ENCODE results near the gene ZFPM1.

ZFPM1 gene

DNA sequence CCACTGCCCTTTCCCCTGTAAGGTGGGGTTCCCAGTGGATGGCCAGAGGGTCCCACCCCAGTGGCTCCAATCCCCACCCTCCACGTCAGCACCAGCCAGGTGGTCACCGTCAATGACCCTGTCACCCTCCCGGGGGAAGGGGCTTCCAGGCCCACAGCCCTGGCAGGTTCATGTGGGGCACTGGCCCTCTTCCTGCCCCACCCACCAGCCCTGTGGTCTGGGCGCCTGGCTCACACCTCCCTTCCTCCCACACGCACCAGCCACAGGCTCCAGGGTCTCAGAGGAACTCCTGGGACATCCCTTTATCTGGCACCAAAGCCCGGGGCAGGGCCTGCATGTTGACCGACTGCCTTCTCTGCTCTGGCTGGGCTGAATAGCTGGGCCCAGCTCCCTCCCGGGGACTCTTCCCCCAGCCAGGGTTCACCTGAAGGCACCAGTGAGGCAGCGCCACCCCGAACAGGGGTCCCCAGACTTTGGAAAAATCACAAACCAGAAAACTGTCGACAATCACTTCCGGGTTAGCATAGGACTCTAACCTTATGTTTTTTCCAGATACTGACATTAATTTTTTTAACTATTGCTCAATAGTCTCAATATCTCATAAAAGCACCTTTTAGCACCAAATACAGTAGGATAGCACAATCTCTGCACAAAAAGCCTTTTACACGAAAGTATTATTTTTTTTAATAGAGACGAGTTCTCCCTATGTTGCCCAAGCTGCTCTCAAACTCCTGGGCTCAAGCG, 95.2 kb downstream of the ZFPM1 start:
- no peak for DNase-seq

DNA sequence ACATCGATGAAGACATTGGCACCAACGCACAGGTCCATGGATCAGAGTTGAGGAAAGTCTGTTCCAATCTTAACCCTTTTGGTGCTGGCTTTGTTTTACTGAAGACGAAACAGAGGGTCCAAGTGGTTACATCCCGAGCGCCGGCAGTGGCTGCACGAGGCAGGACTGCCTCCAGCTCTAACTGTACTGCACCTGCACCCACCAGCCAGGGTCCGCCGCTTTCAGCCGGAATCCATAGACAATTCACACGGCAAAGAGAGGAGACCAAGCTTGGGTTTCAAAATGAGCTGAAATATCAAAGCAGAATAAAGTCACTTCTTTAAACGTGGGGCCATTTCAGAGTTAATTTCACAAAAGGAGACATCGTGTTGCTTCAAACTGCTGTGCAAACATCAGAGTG, 95.9 kb downstream of the ZFPM1 start:
- DNase-seq: peak in 1 of 3 experiments; percentile 5

DNA sequence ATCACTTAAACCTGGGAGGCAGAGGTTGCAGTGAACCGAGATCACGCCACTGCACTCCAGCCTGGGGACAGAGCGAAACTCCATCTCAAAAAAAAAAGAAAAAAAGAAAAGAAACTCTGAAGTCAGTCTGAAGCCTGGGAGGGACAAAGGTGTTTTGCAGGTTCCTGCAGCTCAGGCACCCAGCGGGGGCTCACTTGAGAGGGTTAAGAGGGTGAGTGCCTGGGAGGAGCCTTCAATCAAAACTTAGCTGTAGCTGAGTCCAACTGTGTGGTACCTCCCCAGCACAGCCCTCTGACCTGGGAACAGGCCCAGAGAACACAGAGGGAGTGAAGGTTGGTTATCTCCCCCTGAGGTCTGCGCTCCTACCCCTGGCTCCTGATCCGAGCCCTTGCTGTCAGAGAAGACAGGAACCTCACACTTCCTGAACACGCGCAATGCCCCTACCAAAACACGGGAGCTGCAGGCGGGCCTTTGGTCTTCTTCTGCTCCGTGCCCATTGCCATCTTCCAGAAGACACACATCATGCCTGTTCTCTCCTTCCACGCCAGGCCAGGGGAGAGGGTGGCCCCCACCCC, 96.7 kb downstream of the ZFPM1 start:
- DNase-seq: peak in 1 of 3 experiments; percentile 45

DNA sequence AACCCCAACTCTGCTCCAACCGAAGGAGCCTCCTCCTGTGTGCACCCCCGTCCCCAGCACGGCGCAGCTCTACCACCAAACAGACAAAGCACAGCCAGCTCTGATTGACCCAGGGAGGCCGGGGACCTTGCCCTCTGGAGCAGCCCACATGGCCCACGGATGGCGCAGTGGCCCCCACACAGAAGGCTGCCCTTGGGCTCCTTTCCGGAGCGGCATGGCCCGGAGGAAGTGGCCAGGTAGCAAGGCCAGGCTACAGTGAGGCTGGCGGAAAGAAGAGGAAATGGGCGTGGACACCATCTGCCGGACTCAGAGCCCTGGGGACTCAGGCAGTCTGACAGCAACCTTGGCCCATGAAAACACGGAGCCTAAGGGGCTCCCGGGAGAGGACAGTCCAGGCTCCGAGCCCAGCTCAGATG, 97.2 kb downstream of the ZFPM1 start:
- no peak for DNase-seq

DNA sequence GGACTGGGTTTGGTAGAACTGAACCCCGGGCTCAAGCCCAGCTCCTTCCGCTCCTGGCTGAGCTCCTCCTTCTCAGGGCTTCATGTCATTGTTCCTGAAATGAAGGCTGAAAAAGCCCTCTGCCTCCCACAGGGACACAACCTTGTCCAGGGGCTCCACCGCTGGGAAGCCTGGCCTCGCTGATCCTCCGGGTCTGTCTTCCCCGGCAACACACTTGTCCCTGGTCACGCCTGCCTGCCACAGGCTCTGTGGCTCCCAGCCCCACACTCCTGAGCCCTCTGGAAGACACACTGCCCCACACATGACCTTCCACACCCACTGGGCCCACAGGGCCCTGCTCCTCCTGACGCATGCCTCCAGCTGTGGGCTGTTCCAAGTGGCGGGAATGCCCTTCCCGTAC, 99.1 kb downstream of the ZFPM1 start:
- DNase-seq: no peak

DNA sequence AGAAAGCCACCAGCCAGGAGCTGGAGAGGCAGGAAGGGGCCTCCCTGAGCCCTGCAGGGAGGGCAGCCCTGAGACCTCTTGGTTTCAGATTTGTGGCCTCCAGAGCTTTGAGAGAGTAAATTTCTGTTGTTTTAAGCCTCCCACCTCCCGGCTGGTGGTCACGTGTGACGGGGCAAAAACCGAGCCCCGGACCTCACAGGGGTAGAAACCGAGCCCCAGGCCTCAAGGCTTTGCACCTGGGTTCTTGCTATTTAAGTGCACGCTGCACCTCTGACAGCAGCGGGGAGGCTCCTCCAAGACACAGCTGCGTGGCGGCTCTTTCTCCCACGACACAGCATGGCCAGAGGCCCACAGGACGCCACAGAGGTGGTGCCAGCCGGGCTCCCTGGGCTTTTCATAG, 99.7 kb downstream of the ZFPM1 start:
- DNase-seq: no peak

DNA sequence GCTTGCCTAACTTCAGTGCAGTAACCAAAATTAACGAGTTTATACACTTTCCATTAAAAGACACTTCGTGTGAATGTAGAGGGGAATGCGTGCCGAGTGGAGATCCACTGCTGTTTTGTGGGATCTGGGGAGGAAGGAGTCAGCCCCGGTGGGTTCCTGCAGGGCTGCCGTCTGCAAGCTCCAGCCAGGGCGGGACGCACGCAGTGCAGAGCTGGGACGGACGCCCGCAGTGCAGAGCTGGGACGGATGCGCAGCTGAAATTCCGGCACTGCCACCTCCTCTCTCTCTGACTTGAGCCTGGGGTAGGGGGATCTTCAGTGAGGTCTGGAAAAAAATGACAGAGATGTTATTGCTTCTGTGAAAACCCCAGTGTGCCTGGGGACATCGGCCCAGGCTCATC, 100.7 kb downstream of the ZFPM1 start:
- DNase-seq: no peak

DNA sequence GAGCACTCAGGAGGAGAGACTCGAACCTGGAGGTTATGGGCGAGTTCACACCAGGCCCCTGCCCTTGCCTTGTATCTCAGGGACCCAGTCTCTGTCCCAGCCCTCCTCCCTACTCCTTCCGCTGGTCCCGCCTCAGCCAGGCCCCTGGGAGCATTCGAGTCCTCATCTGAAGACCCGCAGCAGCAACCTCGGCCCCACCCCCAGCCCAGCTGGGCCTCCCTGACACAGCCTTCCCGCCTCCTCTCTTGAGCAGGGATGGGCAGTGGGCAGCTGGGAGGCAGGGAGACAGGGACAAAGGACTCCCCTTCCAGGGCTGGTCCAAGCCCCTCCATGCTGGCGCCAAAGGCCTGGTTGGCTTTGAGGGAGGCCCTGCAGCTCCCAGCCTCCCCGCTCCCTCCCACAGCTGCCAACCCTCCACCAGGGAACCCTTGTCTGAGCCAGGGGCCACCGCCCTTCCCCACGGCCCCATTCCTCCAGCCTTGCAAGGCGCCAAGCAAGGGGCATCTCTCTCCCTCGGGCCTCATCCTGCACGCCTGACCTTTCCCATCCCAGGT, 101.7 kb downstream of the ZFPM1 start:
- no peak for DNase-seq

DNA sequence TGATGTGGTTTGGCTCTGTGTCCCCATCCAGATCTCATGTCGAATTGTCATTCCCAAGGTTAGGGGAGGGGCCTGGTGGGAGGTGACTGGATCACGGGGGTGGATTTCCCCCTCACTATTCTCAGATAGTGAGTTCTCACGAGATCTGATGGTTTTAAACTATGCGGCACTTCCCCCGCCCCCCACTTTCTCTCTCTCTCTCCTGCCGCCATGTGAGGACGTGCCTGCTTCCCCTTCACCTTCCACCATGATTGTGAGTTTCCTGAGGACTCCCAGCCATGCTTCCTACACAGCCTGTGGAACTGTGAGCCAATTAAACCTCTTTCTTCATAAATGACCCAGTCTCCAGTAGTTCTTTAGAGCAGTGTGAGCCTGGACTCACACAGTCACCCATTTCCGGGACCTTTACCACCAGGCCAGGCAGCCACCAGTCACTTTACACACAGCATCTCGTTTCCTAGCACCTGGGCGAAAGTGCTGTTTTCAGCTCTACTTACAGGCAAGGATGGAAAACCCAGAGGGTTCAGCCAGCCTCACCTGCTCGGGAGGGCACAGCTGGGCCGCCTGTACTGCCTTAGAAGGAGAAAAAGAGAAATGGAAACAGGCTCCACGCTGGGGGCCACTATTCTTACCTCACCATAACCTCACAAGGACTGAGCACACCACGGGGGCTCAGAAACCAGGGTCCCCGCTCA, 103.4 kb downstream of the ZFPM1 start:
- DNase-seq: no peak

DNA sequence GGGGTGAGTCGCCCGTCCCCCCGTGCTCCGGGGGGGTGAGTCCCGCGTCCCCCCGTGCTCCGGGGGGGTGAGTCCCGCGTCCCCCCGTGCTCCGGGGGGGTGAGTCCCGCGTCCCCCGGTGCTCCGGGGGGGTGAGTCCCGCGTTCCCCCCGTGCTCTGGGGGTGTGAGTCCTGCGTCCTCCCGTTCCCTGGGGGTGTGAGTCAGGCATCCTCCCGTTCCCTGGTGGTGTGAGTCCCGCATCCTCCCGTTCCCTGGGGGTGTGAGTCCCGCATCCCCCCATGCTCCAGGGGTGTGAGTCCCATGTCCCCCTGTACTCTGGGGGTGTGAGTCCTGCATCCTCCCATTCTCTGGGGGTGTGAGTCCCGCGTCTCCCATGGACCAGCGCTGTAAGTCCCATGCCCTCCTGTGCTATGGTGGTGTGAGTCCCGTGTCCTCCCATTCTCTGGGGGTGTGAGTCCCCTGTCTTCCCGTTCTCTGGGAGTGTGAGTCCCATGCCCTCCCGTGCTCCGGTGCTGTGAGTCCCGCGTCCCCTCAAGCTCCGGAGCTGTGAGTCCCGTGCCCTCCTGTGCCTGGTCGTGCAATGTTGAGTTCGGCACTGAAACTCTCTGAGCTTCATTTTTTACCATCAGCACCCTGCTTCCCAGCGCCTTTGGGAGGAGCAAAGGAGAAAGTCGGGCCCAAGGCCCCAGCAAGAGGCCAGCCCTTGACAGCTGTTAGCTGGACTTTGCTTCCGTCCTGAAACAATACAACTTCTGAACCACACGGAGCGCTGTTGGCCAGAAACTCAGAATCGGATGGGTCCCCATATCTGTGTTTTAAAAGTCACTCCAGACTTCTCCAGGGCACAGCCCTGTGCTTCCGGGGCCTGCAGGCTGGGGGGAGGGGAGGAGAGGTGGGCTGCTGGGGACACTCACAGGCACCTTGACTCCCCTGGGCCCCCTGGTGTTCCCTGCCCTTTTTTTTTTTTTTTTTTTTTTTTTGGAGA, 105.7 kb downstream of the ZFPM1 start:
- peak; percentile 22 to 77 (median 45) for DNase-seq

DNA sequence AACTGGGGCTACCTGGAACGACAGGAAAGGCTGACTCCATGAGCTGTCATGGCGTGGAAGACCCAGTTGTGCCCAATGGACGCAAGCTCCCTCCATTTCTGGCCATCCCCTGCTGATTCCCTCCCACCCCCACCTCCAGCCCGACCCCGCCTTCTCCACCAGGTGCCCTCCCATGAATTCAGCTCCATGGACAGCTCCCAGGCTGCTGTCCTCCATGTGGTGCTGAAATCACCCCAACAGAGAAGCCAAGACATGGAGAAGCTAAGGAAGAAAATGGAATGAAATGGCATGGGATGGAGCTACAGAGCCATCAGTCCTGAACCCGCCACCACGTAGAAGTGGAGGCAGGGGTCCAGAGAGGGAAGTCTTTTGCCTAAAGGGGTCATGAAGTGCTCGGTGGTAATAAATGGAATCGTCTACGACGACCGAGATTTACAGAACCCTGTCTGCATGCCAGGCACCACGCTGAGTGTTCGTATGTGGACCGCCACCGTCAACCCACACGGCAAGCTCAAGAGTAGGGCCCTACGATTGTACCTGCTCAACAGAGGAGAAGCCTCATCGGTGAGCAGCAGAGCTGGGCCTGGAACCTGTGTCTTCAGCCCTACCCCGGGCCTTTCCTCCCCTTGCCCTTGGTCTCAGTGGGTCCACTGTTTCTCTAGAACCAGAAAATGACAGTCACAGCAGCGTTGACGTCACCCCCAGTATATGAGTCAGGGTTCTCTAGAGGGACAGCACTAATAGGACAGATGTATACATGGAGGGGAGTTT, 107.8 kb downstream of the ZFPM1 start:
- no peak for DNase-seq

DNA sequence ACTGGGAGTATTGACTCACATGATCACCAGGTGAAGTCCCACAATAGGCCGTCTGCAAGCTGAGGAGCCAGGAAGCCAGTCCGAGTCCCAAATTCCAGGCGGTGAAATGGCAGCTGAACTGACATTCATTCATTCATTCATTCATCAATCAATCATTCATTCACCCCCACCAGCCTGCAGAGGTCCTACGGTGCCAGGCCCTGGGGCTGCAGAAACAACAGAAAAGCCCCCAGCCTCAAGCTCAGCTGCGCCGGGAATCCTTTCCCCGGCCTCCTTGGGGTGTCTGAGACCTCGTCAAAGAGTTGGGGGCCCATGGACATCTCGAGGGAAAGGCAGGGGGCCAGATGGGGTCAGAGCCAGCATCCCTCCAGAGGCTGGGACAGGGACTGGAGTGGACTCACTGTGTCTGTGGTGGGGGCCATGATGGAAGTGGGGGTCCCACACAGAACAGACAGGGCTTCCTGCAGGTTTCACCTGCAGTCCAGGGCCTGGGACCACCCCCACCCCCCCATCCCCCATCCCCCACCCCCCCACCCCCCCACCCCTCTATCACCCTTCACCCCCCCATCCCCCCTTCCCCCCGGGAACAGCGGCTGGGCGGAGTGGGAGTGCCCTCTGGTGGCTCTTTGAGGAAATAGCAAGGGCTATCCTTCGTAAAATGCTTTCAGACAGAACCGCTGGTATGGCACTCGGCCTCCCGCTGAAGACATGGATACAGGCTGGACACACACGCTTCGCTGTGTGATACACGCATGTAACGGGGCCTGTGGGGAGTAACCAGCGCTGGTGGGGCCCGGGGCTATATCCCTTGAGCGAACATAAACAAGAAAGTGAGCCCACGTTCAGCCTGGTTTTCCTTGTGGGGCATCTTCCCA, 108.6 kb downstream of the ZFPM1 start:
- DNase-seq: peak; percentile 2 to 55 (median 21)

DNA sequence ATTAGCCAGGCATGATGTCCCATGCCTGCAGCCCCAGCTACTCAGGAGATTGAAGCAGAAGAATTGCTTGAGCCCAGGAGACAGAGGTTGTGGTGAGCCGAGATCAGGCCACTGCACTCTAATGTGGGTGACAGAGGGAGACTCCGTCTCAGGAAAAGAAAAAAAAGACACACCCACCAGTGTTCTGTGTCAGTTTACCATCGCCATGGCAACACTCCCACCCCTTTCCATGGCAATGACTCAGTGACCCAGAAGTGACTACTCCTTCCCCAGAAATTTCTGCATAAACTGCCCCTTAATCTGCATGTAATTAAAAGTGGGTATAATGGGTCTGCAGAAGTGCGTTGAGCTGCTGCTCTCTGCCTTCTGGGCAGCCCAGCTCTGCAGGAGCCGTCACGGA, 113.1 kb downstream of the ZFPM1 start:
- DNase-seq: no peak

DNA sequence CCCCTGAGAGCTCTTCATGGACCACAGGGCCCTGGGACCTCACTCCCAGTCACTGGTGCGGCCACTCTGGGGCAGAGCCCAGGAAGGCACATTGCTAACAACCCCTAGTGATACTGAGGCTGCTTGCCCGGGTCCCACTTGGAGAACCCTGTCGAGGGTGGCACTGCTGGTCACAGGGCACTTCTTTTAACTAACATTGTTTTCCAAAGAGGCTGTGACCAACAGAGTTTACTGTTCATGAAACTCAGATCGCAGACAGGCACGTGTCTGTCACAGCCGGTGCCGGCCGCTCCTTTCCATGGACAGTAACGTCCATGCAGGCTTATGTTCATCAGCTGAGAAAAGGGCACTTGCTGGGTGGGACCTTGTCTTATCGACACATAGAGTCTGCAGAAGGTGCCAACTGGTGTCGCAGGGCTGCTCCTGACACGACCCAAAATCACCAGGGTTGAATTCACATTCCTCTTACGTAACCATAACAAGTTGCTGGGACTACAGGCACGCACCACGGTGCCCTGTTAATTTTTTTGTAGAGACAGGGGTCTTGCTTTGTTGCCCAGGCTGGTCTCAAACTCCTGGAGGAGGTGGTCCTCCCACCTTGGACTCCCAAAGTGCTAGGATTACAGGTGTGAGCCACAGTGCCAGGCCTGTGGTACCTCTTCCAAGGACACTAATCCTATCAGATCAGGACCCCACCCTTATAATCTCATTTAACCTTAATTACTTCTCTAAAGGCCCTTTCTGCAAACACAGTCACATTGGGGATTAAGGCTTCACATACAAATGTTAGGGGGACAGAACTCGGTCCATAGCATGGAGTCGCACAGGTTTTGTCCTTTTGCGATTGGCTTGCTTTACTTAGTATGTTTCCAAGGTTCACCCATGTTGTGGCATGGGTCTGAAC, 115.9 kb downstream of the ZFPM1 start:
- no peak for DNase-seq

DNA sequence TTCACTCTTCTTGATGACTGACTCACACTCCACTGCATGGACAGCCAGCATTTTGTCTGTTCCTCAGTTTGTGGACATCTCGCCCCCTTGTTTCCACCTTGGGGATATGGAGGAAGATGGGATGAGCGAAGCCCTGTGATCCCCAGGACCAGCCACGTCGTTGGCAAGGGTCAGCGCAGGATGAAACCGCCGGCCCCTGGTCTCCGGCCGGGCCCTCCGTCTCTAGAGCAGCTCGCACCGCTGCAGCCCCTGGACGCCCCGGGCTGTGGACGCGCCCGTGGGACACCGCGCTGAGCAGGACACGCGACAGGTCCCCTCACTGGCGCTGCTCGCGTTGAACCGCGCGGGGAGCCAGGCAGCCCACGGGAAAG, 116.5 kb downstream of the ZFPM1 start:
- no peak for DNase-seq

DNA sequence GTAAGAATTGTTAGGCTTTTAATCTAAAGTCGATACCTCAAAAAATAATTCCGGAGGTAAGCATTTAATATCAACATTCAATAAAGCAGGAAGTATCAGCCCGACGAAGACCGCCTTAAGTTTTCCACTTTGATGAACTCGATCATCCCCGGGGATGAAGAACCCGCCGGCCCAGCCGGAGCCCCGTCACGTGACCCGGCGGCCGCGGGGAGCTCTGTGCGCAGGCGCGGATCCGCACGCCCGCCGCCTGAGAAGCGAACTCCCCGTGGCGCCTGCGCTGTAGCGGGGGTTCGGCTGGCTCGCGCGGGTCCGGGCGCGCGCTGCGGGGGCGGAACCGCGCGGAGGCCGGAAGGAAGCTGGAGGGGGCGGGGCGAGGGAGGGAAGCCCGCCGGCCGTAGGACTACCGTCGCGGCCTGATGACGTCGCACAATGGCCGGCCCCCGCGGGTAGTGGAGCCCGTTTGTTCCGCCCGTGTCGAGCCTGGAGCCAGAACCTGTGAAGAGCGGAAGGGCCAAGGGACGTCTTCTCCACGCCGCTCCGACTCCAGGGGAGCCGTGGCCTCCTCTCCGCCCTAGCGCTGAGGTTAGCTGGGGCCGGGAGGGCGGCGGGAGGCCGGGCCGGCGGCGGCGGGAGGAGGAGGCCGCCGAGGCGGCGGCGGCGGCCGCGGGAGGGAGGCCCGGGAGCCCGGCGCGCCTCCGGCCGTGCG, 117.1 kb downstream of the ZFPM1 start, which contains the start of gene ZC3H18:
TSS of gene ZC3H18 (plus strand) at position 419 of the 706 bp plus-strand sequence. CDS start 6,721 bp downstream, outside the sequence.
- peak; percentile 94 to 96 (median 96) for DNase-seq

DNA sequence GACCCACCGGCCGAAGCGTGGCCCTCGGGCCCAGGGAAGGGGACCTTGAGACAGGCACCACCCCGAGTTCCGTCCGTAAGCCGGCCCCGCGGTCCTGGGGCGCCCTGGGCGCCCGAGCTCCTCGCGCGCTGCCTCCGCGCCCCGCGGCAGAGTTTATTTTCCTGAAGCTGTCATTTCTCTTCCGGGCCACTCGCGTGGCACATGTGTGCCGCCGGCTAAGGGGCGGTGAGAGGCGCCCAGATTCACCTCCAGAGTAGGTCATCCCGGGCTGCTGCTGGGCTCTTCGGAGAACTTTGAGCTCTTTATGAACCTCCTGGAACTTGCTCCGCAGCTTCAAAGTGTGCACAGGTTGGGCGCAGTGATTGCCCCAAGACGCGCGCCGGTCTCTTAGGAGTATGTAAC, 117.6 kb downstream of the ZFPM1 start:
- DNase-seq: peak in 1 of 3 experiments; percentile 39

DNA sequence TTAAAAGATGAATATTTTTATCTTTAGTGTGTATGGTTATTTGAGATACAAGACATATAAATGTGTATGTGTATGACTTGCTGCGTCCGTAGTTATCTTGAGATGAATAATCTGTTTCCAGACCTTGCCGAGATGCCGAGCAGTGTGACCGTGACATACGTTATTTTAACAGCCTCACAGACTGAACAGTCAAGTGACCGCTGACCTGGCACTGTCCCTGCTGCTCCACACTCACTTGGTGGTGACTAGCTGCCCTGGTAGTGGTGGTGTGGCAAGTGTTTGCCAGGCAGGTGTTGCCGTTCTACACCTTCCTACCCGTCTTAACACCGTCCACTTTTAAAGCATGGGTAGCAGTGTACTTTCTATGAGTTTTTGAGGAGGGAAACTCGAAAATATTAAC, 122.2 kb downstream of the ZFPM1 start:
- DNase-seq: no peak

DNA sequence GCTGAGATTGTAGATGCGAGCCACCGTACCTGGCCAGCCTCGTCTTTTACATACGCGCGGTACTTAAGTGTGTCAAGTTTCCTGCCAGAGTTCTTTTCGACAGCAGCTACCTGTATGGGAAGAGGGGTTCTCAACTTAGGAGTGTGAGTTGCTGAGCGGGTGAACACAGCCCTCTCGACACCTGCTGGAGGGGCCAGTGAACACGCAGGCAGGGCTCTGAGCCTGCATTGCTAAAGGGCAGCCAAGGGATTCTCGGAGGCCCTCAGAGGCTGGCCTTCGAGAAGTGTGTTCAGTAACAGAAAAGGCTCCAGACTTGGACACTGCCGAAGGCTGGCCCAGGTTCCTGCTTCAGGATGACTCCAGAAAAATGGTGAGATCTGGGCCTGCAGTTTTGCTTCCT, 123.2 kb downstream of the ZFPM1 start:
- DNase-seq: no peak

Measured in NCI-H1417 (cell line).